UCSD-AML1 (cell line): Measurements from ENCODE around the gene PACSIN2.
A peak's percentile ranks its signal among the peaks of the same experiment; 100 is the strongest.
"Not testable (repeated sequence)": the region's sequence is repeated elsewhere in the genome, so short reads cannot be mapped to it uniquely, and the experiment has no call there.

ENCODE experiments used
- DNase-seq: peaks from one replicate; lab custom pipeline; 2025; ENCODE audit not compliant: unreplicated experiment; lab: John Stamatoyannopoulos, UW

Gene PACSIN2

DNA sequence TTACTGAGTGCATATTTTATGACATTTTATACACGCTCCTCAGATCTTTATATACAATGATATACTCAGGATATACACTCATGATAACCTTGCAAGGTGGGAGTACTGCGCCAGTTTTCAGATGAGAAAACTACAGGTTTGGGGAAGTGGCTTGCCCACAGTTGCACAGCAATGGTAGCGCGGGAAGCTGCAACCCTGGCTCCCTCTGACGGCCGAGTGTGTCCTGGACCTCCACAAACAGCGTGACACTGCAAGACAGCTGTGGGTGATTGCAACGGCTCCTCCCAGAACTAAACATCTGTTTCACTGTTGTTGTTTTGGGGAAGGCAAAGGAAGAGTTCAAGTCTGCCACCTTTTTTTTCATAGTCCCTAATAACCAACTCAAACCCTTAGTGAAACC lies 47.0 kb downstream of the PACSIN2 start:
- DNase-seq: peak; percentile 55

DNA sequence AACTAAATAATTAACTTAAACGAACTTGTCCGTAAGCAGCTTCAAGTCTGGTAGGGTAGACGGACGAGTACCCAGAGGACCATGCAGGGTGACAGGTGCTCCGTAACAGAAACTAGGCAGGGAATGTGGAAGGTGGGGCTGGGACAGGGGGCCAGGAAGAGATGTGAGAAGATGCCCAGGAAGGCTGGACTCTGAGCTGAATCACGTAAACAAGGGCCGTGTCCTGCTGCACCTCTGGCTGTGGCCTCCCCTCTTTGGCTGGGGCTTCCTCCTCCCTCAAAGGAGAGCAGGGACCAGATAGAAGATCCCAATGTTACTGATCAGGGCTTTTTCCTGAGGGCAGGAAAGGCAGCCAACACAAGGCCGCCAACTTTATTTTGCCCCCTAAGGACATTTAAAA lies 47.9 kb downstream of the PACSIN2 start:
- DNase-seq: no peak

- DNase-seq: no peak
Measured at GRCh38 chr22:42966497-42966896, 48.5 kb downstream of the PACSIN2 start.

GRCh38 chr22:42964994-42965699 lies 49.8 kb downstream of the PACSIN2 start:
- DNase-seq: no peak

GRCh38 chr22:42963231-42963595 lies 51.7 kb downstream of the PACSIN2 start:
- no peak for DNase-seq

GRCh38 chr22:42962295-42963230 lies 52.4 kb downstream of the PACSIN2 start:
- DNase-seq: peak; percentile 36

- no peak for DNase-seq
Measured at GRCh38 chr22:42961810-42962209, 53.1 kb downstream of the PACSIN2 start.

- not testable (repeated sequence) for DNase-seq
Measured at GRCh38 chr22:42961400-42961690, 53.6 kb downstream of the PACSIN2 start.

DNA sequence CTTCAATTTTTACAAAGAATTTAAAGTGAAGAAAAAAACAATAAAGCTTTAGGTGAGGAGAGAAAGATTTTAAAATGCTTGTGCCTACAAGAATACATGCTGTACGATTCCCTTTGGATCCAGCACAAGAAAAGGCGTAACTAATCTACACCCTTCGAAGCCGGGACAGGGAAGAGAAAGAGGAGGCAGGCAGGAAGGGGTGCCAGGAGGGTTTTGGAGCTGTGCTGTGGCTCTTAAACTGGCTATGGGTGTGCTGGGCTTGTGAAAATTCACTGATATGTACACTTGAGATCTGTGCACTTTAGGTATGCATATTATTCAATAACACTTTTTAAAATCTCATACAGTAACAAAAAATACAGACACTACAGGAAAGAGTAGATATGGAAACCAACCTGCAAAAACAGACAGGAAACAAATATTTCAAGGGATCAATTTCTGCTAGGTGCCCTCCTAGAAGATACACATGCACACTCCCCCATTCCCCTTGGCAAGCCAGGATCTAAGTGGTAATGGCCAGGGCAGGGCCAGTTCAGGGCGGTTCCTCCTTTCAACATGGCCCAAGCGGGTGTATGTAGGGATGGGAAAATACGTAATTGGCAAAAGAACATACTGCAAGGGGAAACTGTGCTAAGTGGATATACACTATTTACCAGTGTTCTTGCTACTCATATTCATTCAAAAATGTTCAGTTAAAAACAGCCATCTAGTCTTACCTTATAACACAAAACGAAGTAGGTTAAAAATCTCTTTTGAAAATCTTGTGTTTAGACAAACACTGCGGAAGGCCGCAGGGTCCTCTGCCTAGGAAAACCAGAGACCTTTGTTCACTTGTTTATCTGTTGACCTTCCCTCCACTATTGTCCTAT lies 54.2 kb downstream of the PACSIN2 start:
- no peak for DNase-seq

GRCh38 chr22:42959576-42960509 lies 55.1 kb downstream of the PACSIN2 start:
- DNase-seq: peak; percentile 55

DNA sequence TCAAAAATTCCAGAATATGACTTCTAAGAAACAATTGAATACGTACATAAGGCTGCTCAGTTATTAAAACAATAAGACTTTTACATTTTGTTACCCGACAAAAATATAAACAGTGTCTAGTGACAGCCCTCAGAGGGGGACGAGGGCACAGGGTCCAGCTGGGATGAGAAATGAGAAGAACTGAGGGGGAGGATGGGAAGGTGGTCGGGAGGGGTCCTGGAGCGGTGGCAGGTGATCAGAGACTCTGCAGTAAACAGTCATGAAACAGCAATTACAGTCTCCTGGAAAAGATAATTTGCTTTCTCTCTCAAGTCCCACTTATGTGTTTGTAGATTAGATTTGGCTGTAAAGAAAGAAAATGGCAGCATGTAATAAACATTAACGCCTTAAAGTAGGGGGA lies 56.0 kb downstream of the PACSIN2 start:
- DNase-seq: no peak

GRCh38 chr22:42957958-42958357 lies 57.0 kb downstream of the PACSIN2 start:
- no peak for DNase-seq

DNA sequence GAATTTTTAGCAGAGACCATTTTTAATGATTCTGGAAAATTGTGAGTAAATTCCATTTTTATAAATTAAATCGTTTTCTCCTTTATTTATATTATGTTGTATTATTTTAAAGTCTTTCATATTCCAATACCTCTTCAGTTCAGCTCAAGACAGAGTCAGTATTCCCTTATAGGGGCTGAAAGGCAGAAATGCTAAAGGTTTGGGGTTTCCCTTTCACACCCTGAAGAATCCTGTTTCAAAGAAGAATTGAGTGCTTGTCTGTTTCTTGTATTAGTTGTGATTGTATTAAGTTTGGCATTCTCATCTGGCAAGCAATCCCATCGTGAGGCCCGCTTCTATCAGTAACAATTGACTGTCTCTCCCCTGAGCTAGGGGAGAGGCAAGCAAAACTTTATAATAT lies 57.4 kb downstream of the PACSIN2 start:
- DNase-seq: no peak

- DNase-seq: no peak
Measured at GRCh38 chr22:42955848-42956247, 59.1 kb downstream of the PACSIN2 start.

GRCh38 chr22:42955087-42955635 lies 59.8 kb downstream of the PACSIN2 start:
- DNase-seq: no peak

DNA sequence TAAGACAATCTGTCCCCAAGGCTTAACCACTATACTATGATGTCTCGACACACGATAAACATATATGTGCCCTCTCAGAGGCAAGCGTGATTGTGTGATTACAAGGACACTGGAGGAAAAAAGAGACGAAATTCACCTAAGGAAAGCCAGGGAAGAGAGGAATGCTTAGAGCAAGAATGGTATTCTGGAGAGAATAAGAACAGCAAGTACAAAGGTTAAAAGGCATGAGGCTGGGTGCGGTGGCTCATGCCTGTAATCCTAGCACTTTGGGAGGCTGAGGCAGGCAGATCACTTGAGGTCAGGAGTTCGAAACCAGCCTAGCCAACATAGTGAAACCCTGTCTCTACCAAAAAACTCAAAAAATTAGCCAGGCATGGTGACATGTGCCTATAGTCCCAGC lies 61.2 kb downstream of the PACSIN2 start:
- not testable (repeated sequence) for DNase-seq

DNA sequence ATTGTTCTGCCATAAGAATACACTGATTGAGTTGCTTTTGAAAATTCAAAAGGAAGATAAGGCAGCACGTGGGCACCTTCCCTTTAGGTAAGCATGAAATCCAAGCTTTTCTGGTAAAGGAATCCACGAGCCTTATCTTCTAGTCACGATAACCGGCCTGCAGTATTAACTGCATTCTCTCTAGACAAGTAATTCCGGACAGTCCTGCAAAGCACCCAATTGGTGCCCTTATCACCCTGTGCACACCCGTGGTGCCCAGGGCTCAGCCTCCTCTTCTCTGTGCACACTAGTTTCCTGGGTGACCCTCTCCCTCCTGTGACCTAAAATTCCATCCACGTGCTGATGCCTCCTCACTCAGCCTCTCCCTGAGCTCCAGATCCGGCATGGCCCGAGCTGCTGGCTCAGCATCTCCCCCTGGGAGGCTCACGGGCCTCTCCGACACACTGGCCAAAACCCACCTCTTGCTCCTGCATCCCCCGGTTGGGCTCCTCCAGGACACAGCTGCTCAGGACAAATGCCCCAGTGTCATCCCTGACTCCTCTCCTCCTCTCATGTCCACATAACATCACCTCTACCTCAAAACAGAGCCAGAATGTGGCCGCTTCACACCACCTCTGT lies 63.7 kb downstream of the PACSIN2 start:
- no peak for DNase-seq

DNA sequence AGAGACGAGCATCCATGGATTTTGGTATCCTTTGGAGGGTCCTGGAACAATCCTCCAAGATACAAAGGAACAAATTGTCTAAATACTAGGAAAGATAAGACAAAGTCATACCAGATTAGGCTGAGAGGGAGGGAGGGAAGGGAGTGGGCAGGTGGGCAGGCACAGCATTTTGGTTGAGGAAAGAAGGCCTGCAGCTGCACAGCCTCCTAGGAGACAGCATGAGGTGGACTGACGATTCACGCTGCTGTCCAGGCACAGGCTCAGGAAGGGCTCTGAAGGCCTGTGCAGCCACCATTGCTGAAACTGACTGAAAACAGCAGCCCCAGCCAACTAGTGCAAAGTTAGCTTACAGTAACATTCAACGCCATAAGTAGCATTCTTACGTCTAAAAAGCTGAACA lies 64.7 kb downstream of the PACSIN2 start:
- DNase-seq: no peak

- no peak for DNase-seq
Measured at GRCh38 chr22:42949159-42949558, 65.8 kb downstream of the PACSIN2 start.

GRCh38 chr22:42948294-42948693 lies 66.7 kb downstream of the PACSIN2 start:
- no peak for DNase-seq
